GM03348 (cell line): ENCODE results near the gene STIM1.

Source experiments
- DNase-seq: peaks from one replicate; pipeline ENCODE4 v3.0.0; 2012; ENCODE audit warnings: low spot score

STIM1 gene

GRCh38 chr11:3830730-3831129 lies 24.7 kb upstream of the STIM1 start:
- DNase-seq: no peak

DNA sequence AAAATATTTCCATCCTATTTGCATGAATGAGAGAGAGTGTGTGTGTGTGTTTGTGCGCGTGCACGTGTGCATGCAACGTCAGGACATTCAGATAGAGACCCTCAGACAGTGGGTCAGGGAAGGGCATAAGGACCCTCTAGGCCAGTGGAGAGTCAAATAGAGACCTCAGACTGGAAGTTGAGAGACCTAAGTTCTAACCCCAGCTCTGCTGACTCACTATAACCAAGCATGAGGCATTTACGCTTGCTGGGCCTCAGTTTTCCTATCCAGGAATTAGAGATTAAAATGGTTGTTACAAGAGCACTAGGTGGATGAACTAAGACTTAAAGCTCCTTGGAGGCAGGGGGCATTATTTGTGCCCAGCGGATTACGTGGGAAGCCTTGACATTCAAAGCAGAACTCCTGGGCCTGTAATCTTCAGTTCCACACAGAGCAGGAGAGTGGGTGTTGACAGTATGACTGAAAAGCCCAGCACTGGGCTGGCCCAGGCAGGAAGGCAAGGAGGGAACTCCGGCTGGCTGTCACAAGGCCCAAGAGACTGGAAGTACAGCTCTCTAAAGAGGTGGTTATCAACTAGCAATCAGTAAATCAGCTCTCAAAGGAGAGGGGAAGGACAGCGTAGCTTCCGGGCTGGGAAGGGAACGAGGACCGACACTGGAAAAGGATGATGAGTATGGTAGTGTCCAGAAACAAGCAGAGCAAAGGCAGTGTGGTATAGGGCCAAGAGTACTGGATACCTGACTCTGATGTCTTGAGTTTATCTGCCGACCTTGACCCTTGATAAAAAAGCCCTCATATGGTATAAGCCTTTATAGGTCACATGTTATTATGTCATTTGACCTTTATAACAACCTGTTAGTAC lies 23.9 kb upstream of the STIM1 start:
- DNase-seq: no peak

DNA sequence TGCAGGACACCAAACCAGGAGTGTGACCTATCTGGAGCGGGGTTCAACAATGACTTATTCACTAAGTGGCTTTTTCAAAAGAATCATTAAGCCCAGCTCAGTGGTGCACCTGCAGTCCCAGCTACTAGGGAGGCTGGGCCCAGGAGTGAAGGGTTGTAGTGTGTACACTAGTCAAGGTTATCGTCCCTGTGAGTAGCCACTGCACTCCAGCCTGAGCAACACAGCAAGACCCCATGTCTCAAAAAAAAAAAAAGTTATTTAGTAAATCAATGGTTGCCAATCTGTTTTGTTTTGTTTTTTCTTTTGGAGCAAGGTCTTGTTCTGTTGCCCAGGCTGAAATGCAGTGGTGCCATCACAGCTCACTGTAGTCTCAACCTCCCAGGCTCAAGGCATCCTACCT lies 22.6 kb upstream of the STIM1 start:
- DNase-seq: no peak

DNA sequence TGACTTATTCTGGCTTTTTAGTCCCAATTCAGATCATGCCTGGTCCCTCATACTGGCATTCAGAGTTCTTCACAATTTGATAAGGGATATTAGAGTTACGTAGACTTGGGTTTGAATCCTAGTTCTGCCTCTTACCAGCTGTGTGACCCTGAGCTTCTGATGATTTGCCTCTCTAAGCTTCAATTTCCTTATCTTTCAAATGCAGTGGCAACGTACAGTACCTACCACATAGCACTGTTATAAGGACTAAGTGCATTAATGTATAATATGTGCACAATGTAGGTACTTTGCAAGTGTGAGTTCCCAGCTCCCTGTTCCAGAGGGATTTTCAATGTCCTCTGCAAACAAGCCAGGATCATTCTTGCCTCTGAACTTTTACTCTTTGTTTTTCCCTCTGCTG lies 22.0 kb upstream of the STIM1 start:
- DNase-seq: no peak

- DNase-seq: no peak
Observed at GRCh38 chr11:3834349-3834663, 21.2 kb upstream of the STIM1 start.

GRCh38 chr11:3834664-3835461 lies 20.6 kb upstream of the STIM1 start:
- DNase-seq: no peak

GRCh38 chr11:3835751-3836150 lies 19.7 kb upstream of the STIM1 start:
- DNase-seq: no peak

DNA sequence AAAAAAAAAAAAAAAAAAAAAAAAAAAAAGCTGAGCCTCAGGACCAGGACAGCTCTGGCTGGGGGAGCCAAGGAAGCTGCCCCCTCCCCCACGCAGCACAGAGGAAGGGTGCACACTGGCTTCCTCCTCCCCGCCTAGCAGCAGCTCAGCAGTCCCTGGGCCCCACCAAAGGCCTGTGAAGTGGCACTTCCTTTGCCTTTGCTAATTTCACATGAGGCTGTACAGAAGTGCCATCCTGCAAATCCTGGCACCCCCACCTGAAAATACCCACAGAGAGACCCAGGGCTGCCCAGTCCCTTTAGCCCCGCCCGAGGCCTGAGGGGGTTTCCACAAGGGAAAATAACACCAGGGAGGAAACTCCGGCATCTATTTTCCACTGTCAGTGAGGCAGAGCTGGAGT lies 18.6 kb upstream of the STIM1 start:
- no peak for DNase-seq

DNA sequence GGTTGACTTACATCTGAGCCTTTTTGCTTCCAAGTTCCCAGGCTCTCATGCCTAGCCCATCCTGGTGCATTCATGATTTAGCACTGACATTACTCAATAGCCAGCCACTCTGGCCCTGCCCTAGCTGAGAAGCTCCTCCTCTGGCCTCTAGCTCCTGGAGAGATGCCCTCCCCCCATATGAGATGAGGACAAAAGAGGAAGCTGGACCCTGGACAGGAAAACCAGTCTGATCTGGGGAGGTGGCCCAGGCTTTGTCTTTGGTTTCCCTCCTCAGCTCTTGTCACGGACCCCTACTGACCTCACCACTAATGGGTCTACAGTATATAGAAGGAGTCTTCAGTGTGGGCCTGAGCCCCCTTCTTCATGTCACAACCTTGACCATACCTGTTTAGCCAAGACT lies 17.7 kb upstream of the STIM1 start:
- peak; percentile 29 for DNase-seq

DNA sequence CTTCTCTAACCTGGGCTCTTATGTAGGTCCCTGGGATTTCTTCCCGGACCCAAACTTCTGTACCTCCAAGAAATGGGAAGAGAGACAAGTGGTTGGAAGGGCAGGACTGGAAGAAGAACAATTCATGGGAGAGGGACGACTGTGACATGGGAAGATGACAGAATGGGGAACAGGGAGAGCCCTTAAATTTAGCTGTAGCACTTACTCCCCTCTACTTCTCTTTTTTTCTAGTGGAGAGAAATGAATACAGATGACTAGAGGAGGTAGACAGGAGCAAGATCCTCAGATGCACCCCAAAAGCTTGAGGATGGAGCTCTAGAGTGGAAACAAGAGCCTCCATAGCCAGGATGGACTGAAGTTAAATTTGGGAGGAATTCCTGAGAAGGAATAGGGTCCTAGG lies 17.0 kb upstream of the STIM1 start:
- no peak for DNase-seq

GRCh38 chr11:3840004-3840869 lies 15.2 kb upstream of the STIM1 start:
- DNase-seq: peak; percentile 35

- peak; percentile 97 for DNase-seq
Observed at GRCh38 chr11:3840870-3841425, 14.5 kb upstream of the STIM1 start, which contains the start of gene RHOG. TSS of gene RHOG (minus strand) at chr11:3840959. CDS start at chr11:3828138, 12,821 bp downstream.

DNA sequence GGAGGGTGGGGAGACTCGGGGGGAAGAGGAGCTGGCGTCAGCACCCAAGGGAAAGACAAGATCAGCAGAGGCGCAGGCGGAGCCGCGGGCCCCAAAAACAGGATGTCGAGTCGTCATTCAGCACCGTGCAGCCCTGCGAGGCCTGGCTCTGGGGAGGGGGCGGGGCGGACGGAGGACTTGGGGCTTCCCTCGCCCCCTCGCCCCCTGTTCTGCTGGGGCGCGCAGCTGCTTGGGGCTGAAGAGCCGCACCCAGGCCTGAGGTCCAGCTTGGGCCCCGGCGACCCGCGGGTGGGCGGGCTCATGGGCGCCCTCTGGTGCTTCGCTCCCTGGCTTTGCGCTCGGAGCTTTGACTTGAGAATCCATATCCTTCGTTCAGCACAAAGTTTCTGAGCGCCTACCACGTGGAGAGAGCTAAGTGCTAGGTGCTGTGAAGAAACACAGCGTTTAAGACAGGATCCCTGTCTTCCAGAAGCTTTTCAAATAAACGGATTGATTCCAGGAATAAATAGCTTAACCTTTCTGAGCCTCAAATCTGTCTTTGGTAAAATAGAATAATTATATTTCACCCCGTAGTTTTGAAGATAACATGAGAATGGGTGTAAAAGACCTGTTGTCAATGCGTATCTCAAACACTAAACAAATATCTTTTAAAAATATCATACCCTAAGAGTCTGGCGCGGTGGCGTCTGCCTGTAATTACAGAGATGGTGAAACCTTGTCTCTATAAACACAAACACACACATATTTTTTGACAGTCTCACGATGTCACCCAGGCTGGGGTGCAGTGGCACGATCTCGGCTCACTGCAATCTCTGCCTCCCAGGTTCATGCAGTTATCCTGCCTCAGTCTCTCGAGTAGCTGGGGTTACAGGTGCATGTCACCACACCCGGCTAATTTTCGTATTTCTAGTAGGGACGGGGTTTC lies 13.8 kb upstream of the STIM1 start:
- DNase-seq: peak; percentile 92

DNA sequence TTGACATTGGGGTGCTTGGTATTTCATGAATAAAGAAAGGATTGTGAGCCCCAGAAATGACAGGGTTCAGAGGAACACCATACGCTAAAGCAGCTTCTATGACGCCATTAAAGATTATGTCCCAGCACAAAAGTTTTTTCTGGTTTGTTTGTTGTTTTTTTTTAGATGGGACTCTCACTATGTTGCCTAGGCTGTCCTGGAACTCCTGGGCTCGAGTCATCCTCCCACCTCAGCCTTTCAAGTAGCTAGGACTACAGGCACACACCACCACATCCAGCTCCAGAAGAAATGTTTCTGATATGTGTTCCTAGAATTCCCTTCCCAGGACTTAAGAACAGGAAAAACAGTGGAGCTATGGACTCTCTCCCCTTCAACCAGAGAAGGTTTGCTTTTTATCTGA lies 12.1 kb upstream of the STIM1 start:
- no peak for DNase-seq

DNA sequence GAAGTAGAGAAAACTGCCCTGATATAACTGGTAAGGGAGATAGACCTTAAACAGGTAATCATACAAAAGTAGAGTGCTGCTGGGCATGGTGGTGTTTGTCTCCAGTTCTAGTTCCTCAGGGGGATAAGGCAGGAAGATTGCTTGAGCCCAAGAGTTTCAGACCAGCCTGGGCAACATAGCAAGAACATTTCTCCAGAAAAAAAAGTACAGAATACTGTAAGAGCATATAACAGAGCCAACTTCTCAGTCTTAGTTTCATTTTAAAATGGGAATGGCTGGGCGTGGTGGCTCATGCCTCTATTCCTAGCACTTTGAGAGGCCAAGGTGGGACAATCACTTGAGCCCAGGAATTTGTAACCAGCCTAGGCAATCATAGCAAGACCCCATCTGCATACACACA lies 10.2 kb upstream of the STIM1 start:
- DNase-seq: no peak

- DNase-seq: no peak
Observed at GRCh38 chr11:3845670-3846069, 9.8 kb upstream of the STIM1 start.

- peak; percentile 61 for DNase-seq
Observed at GRCh38 chr11:3849297-3849874, 6.1 kb upstream of the STIM1 start.

DNA sequence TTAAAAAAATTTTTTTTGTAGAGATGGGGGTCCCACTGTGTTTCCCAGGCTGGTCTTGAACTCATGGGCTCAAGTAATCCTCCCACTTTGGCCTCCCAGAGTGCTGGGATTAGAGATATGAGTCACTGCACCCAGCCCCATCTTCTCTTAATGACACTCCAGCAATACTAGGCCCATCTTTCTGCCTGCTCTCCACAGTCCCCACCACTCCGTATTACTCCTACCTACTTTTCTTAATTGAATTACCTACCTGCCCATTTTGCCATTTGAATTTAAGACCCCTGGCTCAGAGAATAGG lies 2.0 kb upstream of the STIM1 start:
- no peak for DNase-seq

DNA sequence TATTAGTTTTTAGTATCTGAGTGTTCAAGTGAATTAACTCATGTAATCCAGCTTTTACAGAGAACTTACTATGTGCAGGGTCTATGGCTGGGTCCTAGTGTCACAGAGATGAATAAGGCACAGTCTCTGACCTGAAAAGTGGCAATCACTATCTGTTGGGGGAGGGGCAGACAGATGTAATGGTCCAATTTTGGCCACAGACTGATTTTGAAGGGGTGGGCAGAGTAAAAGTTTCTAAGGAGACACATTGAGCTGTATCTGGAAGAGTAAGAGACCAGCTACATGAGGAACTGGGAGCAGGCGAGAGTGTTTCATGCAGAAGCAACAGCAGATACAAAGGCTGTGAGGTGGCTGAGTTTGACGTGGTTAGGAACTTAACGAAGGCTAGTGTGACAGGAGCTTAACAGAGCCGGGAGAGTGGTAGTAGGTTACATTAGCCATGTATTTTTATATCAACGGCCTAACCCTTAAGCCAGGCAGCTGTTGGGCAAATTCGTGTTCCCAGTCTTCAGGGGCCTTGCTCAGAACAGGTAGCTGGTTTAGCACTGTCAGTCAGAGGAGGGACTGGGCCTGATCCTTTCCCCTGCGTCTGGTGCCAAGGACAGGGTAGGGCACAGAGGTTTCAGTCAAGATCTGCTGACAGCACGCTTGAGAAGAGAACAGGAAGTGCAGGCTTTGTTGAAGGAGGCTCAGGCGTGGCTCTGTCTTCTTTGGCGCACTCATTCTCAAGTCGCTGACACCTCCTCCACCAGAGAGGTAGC lies 1.4 kb upstream of the STIM1 start:
- DNase-seq: no peak

DNA sequence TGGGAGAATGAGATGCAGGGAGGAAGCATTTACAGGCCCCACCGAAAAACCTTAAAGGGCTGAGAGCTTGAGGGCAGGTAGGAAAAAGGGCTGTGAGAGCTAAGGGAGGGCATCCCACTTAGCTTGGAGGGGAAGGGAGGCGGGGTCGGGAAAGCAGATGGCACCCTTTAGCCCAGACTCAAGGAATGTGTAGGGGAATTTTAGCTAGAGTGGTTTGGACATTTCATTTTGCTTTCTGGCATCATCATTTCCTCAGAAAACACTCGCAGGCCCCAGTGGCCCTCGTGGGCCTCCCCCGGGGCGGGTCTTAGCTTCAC lies 846 bp upstream of the STIM1 start:
- no peak for DNase-seq
